Keratinocyte (primary cell): ENCODE results near the gene ACSL6. TPM values are rescaled to one million over a fixed set of nuclear protein-coding genes. Genes with fewer than 3 reads are reported as not detected.

ENCODE experiments used
- DNase-seq: peaks from one replicate; pipeline ENCODE4 v3.0.0-alpha.2; 2011; ENCODE audit warnings: low read depth, missing footprints, low spot score
- FAIRE-seq: peaks from 2 replicates; lab custom pipeline; 2011; peaks lifted over from hg19 to GRCh38; lab: Jason Lieb, UNC
- H2AFZ ChIP-seq: 2 replicates; pipeline ENCODE4 v1.6.0; 2012; ENCODE audit warnings: low read length, control low read depth, inconsistent platforms; ENCODE audit not compliant: control insufficient read depth
- H3K27ac ChIP-seq: 2 replicates; pipeline ENCODE4 v1.5.1; 2011; ENCODE audit warnings: low read length; ENCODE audit not compliant: control insufficient read depth, insufficient read depth
- H3K27me3 ChIP-seq: 3 replicates; pipeline ENCODE4 v1.6.0; 2011; ENCODE audit warnings: low read length; ENCODE audit not compliant: control insufficient read depth, insufficient read depth; ENCODE audit errors: extremely low read depth
- H3K36me3 ChIP-seq, 2 experiments: 2 replicates in 1 of 2; 3 replicates in 1 of 2; pipeline ENCODE4 v1.5.1; 2011; ENCODE audit warnings: low read length in 2 of 2, mild to moderate bottlenecking in 1 of 2; ENCODE audit not compliant: control insufficient read depth in 2 of 2, insufficient read depth in 2 of 2; ENCODE audit errors: extremely low read depth in 1 of 2
- H3K4me1 ChIP-seq: 3 replicates; pipeline ENCODE4 v1.5.1; 2011; ENCODE audit warnings: low read length; ENCODE audit not compliant: control insufficient read depth, insufficient read depth; ENCODE audit errors: extremely low read depth
- H3K4me2 ChIP-seq: 3 replicates; pipeline ENCODE4 v1.6.0; 2011; ENCODE audit warnings: low read depth, low read length; ENCODE audit not compliant: control insufficient read depth, insufficient read depth; ENCODE audit errors: extremely low read depth
- H3K4me3 ChIP-seq, 3 experiments: fragments of 200-600 bp in 1 of 3; sonication (generic) in 1 of 3; 2 replicates in 2 of 3; 3 replicates in 1 of 3; pipeline ENCODE4 v1.5.1; 2011 to 2016; ENCODE audit warnings: low read length in 3 of 3, mild to moderate bottlenecking in 3 of 3, control low read depth in 2 of 3, inconsistent platforms in 1 of 3, low read depth in 1 of 3, mixed read lengths in 1 of 3, mixed run types in 1 of 3, moderate library complexity in 1 of 3; ENCODE audit not compliant: control insufficient read depth in 2 of 3, insufficient read depth in 2 of 3; ENCODE audit errors: extremely low read depth in 1 of 3
- H3K79me2 ChIP-seq: 2 replicates; pipeline ENCODE4 v1.6.0; 2012; ENCODE audit warnings: low read length; ENCODE audit not compliant: control insufficient read depth, insufficient read depth
- H3K9ac ChIP-seq: 3 replicates; pipeline ENCODE4 v1.6.0; 2011; ENCODE audit warnings: low read length; ENCODE audit not compliant: control insufficient read depth, insufficient read depth; ENCODE audit errors: extremely low read depth
- H3K9me1 ChIP-seq: 3 replicates; pipeline ENCODE4 v1.6.0; 2011; ENCODE audit warnings: low read length; ENCODE audit not compliant: control insufficient read depth, insufficient read depth; ENCODE audit errors: extremely low read depth
- H3K9me3 ChIP-seq: 2 replicates; pipeline ENCODE4 v1.5.1; 2012; ENCODE audit warnings: low read depth, low read length; ENCODE audit not compliant: control insufficient read depth
- H4K20me1 ChIP-seq: 3 replicates; pipeline ENCODE4 v1.6.0; 2011; ENCODE audit warnings: low read length; ENCODE audit not compliant: control insufficient read depth, insufficient read depth; ENCODE audit errors: extremely low read depth
- CTCF ChIP-seq, 3 experiments: IDR thresholded peaks in 1 of 3; conservative IDR thresholded peaks in 1 of 3; optimal IDR thresholded peaks in 1 of 3; 2 replicates in 2 of 3; 3 replicates in 1 of 3; pipeline versions ENCODE3 to v1.5.1; 2011; ENCODE audit warnings: low read length in 3 of 3, mild to moderate bottlenecking in 3 of 3, moderate library complexity in 2 of 3, control low read depth in 1 of 3, inconsistent platforms in 1 of 3; ENCODE audit not compliant: insufficient read depth in 2 of 3; ENCODE audit errors: extremely low read depth in 1 of 3
- EZH2 ChIP-seq: IDR thresholded peaks from one replicate; pipeline ENCODE4 v1.6.1; 2012; ENCODE audit warnings: inconsistent platforms, mild to moderate bottlenecking, low read length, moderate library complexity
- dilution Hi-C: fragments of 300-500 bp; cut with MboI; formaldehyde crosslinking; loops from one replicate; pipeline ENCODE4 v1.7.0; 2020; ENCODE audit warnings: low sequenced_read_pairs; ENCODE audit not compliant: extremely low pct_ligation_motif_present
- polyA plus RNA-seq, 5 experiments: library from polyadenylated mRNA; depleted of rRNA in 3 of 5; stranded (reverse) in 3 of 5; stranded (forward) in 1 of 5; unstranded in 1 of 5; fragments of >200 nt; gene quantifications; 1 replicate in 1 of 5; 2 replicates in 3 of 5; 3 replicates in 1 of 5; pipeline versions ENCODE4 v1.2.1 to v1.2.3, GENCODE V29; 2011 to 2012; ENCODE audit warnings: missing spikeins in 2 of 5, low read depth in 1 of 5, low replicate concordance in 1 of 5

Gene ACSL6
- polyA plus RNA-seq, 1 donor (not counting 4 experiments of a cell fraction or from before 2014, with no cell fraction given), result 0.18 TPM

GRCh38 chr5:131984956-131985665 is 26.3 kb downstream of the ACSL6 start:
- H3K4me1 ChIP-seq, result no peaks in the 10 kb centered on the region
- H2AFZ ChIP-seq, result no peak overlapping the region
- no peak for DNase-seq
- H3K9me3 ChIP-seq, result no peaks in the 10 kb centered on the region
- no peaks in the 10 kb centered on the region for H4K20me1 ChIP-seq
- no peaks in the 10 kb centered on the region for H3K27me3 ChIP-seq
- H3K4me3 ChIP-seq, result no peak overlapping the region
- no peaks in the 10 kb centered on the region for H3K9me1 ChIP-seq
- H3K4me2 ChIP-seq, result no peak overlapping the region
- no peaks in the 10 kb centered on the region for H3K36me3 ChIP-seq
- dilution Hi-C loops, result no loop called here
- FAIRE-seq, result no peak
- H3K79me2 ChIP-seq, result no peaks in the 10 kb centered on the region
- TF ChIP-seq CTCF (optimal IDR thresholded peaks at IDR 0.05 in 1 of 3, IDR thresholded peaks at IDR 0.05 in 1 of 3, conservative IDR thresholded peaks at IDR 0.05 in 1 of 3; ENCODE audit: extremely low read depth in 1 of 3, insufficient read depth in 2 of 3, low read length in 3 of 3), result no peak
- H3K9ac ChIP-seq, result no peak overlapping the region
- H3K27ac ChIP-seq, result no peak overlapping the region

GRCh38 chr5:131983244-131983771 is 28.1 kb downstream of the ACSL6 start:
- Histone ChIP-seq H3K4me3 (no peak overlapping the region), H3K9me1 (no peaks in the 10 kb centered on the region), H4K20me1 (no peaks in the 10 kb centered on the region), H3K79me2 (no peaks in the 10 kb centered on the region), H3K27ac (no peak overlapping the region), H3K27me3 (no peaks in the 10 kb centered on the region), H3K9ac (no peak overlapping the region), H3K9me3 (no peaks in the 10 kb centered on the region), H3K4me2 (no peak overlapping the region), H2AFZ (no peak overlapping the region), H3K4me1 (no peaks in the 10 kb centered on the region), H3K36me3 (no peaks in the 10 kb centered on the region)
- dilution Hi-C loops, result no loop called here
- FAIRE-seq (no peak), DNase-seq (no peak)
- TF ChIP-seq EZH2, result no peak
- no peak for TF ChIP-seq CTCF (optimal IDR thresholded peaks at IDR 0.05 in 1 of 3, IDR thresholded peaks at IDR 0.05 in 1 of 3, conservative IDR thresholded peaks at IDR 0.05 in 1 of 3; ENCODE audit: extremely low read depth in 1 of 3, insufficient read depth in 2 of 3, low read length in 3 of 3)
